Nephron progenitor cell (in vitro differentiated cells): Measurements from ENCODE around the gene NXT1.

ENCODE experiments used
- DNase-seq: peaks from one replicate; pipeline ENCODE4 v3.0.0; 2021
- H3K27ac Mint-ChIP-seq: 2 replicates; pipeline ENCODE4 v1.8.0; 2021; ENCODE audit warnings: mild to moderate bottlenecking, moderate library complexity, mixed read lengths
- H3K27me3 Mint-ChIP-seq: 2 replicates; pipeline ENCODE4 v1.8.0; 2021; ENCODE audit warnings: mild to moderate bottlenecking, low read depth, mixed read lengths; ENCODE audit not compliant: poor library complexity
- H3K36me3 Mint-ChIP-seq: 2 replicates; pipeline ENCODE4 v1.8.0; 2021; ENCODE audit warnings: low read depth, mixed read lengths
- H3K4me1 Mint-ChIP-seq: 2 replicates; pipeline ENCODE4 v1.8.0; 2021; ENCODE audit warnings: mixed read lengths
- H3K4me3 Mint-ChIP-seq: 2 replicates; pipeline ENCODE4 v1.8.0; 2021; ENCODE audit warnings: mild to moderate bottlenecking, moderate library complexity, mixed read lengths
- H3K9me3 Mint-ChIP-seq: 2 replicates; pipeline ENCODE4 v1.8.0; 2021; ENCODE audit warnings: mild to moderate bottlenecking, moderate library complexity, mixed read lengths
- CTCF ChIP-seq: fragments of 200-600 bp; sonication (generic); IDR thresholded peaks from 2 replicates; pipeline ENCODE4 v1.5.0; 2021; ENCODE audit warnings: antibody characterized with exemption

The NXT1 gene

GRCh38 chr20:23339986-23340385 is 10.6 kb upstream of the NXT1 start:
- Mint-ChIP-seq H3K9me3 (no peaks in the 10 kb centered on the region), H3K4me3 (no peak overlapping the region), H3K27ac (no peak overlapping the region), H3K4me1 (peaks cover 13% of the 10 kb centered on the region), H3K36me3 (no peaks in the 10 kb centered on the region), H3K27me3 (no peaks in the 10 kb centered on the region)
- no peak for TF ChIP-seq CTCF
- DNase-seq, result no peak

GRCh38 chr20:23340524-23340923 is 10.1 kb upstream of the NXT1 start:
- Mint-ChIP-seq H3K36me3 (no peaks in the 10 kb centered on the region), H3K4me3 (no peak overlapping the region), H3K9me3 (no peaks in the 10 kb centered on the region), H3K27ac (peak overlapping the region; percentile 22), H3K27me3 (no peaks in the 10 kb centered on the region), H3K4me1 (peaks cover 13% of the 10 kb centered on the region)
- peak; percentile 61 for DNase-seq
- TF ChIP-seq CTCF, result peak; percentile 65

- no peaks in the 10 kb centered on the region for H3K9me3 Mint-ChIP-seq
- DNase-seq, result no peak
- H3K36me3 Mint-ChIP-seq, result no peaks in the 10 kb centered on the region
- peaks cover 13% of the 10 kb centered on the region for H3K4me1 Mint-ChIP-seq
- no peak for TF ChIP-seq CTCF
- H3K27me3 Mint-ChIP-seq, result no peaks in the 10 kb centered on the region
- no peak overlapping the region for H3K27ac Mint-ChIP-seq
- H3K4me3 Mint-ChIP-seq, result no peak overlapping the region
These were observed 9.5 kb upstream of the NXT1 start for GRCh38 chr20:23341073-23341472.

GRCh38 chr20:23343590-23343989 is 7.0 kb upstream of the NXT1 start:
- Mint-ChIP-seq H3K4me3 (no peak overlapping the region), H3K27ac (no peak overlapping the region), H3K36me3 (no peaks in the 10 kb centered on the region), H3K27me3 (no peaks in the 10 kb centered on the region), H3K4me1 (peaks cover 35% of the 10 kb centered on the region), H3K9me3 (no peaks in the 10 kb centered on the region)
- TF ChIP-seq CTCF, result no peak
- DNase-seq, result no peak

- no peak for DNase-seq
- no peaks in the 10 kb centered on the region for H3K9me3 Mint-ChIP-seq
- no peak for TF ChIP-seq CTCF
- no peaks in the 10 kb centered on the region for H3K36me3 Mint-ChIP-seq
- no peak overlapping the region for H3K4me3 Mint-ChIP-seq
- H3K4me1 Mint-ChIP-seq, result peaks cover 43% of the 10 kb centered on the region
- no peaks in the 10 kb centered on the region for H3K27me3 Mint-ChIP-seq
- no peak overlapping the region for H3K27ac Mint-ChIP-seq
These were observed 6.3 kb upstream of the NXT1 start for GRCh38 chr20:23344336-23344735.

GRCh38 chr20:23346002-23346401 is 4.6 kb upstream of the NXT1 start:
- no peak overlapping the region for H3K4me3 Mint-ChIP-seq
- H3K27ac Mint-ChIP-seq, result no peak overlapping the region
- peaks cover 51% of the 10 kb centered on the region for H3K4me1 Mint-ChIP-seq
- DNase-seq, result no peak
- no peaks in the 10 kb centered on the region for H3K36me3 Mint-ChIP-seq
- no peaks in the 10 kb centered on the region for H3K9me3 Mint-ChIP-seq
- peaks cover 3% of the 10 kb centered on the region for H3K27me3 Mint-ChIP-seq
- TF ChIP-seq CTCF, result no peak
